Transverse colon (tissue), 4 donors: Measurements from ENCODE around the gene ASZ1. TPM values are rescaled to one million over a fixed set of nuclear protein-coding genes. Genes with fewer than 3 reads are reported as not detected.
"Not testable (repeated sequence)": the region's sequence is repeated elsewhere in the genome, so short reads cannot be mapped to it uniquely, and the experiment has no call there.

Source experiments
- DNase-seq: peaks from one replicate; pipeline ENCODE4 v3.0.0-alpha.2; 2019
- H3K27ac ChIP-seq, 4 donors: fragments of 200-600 bp; sonication (generic); 2 replicates each; pipeline ENCODE4 v1.5.1; 2016 to 2018; ENCODE audit warnings: inconsistent platforms in 4 of 4
- H3K27me3 ChIP-seq: fragments of 200-600 bp; sonication (generic); 2 replicates; pipeline ENCODE4 v1.5.1; 2017; ENCODE audit warnings: inconsistent platforms
- H3K36me3 ChIP-seq, 4 donors: fragments of 200-600 bp; sonication (generic); 2 replicates each; pipeline ENCODE4 v1.5.1; 2017 to 2019; ENCODE audit warnings: inconsistent platforms in 4 of 4
- H3K4me1 ChIP-seq, 4 donors: fragments of 200-600 bp; sonication (generic); 2 replicates each; pipeline ENCODE4 v1.5.1; 2017 to 2020; ENCODE audit warnings: inconsistent platforms in 4 of 4
- H3K4me3 ChIP-seq, 4 donors: fragments of 200-600 bp; sonication (generic); 1 replicate in 1 of 4; 2 replicates in 3 of 4; pipeline versions ENCODE4 v1.5.1 to v1.6.1; 2017 to 2019; ENCODE audit warnings: inconsistent platforms in 4 of 4
- H3K9me3 ChIP-seq, 2 donors: fragments of 200-600 bp; sonication (generic); 2 replicates each; pipeline ENCODE4 v1.5.1; 2017 to 2019; ENCODE audit warnings: inconsistent platforms in 2 of 2
- EP300 ChIP-seq: sonication (generic); formaldehyde crosslinking; IDR thresholded peaks from one replicate; pipeline ENCODE4 v1.6.1; 2017; ENCODE audit warnings: antibody characterized with exemption, low read depth
- POLR2A ChIP-seq: fragments of 450-650 bp; IDR thresholded peaks from one replicate; pipeline ENCODE4 v1.6.1; 2016; ENCODE audit warnings: antibody characterized with exemption, mild to moderate bottlenecking, moderate library complexity
- POLR2AphosphoS5 ChIP-seq, 3 donors: sonication (generic); formaldehyde crosslinking; IDR thresholded peaks; one replicate each; pipeline ENCODE4 v1.6.1; 2016; ENCODE audit warnings: antibody characterized with exemption in 3 of 3
- WGBS, 2 donors: methylation state at CpG; one replicate each; pipeline ENCODE4 v1.1.5; 2018; ENCODE audit warnings: low coverage in 1 of 2; 5-methylcytosine and 5-hydroxymethylcytosine counted together
- in situ Hi-C, 4 donors: fragments of 200-750 bp; cut with MboI; loops; one replicate each; pipeline versions ENCODE4 v1.15.0 to v1.15.1; 2017; ENCODE audit warnings: low sequenced_read_pairs in 3 of 4, low pct_ligation_motif_present in 1 of 4, low pct_unique_long_range_greater_than_20kb in 1 of 4
- intact Hi-C: fragments of 100-400 bp; cut with DNase I; formaldehyde crosslinking; loops from one replicate; pipeline ENCODE4 v1.15.1; 2023; ENCODE audit warnings: low total_unique reads
- total RNA-seq, 4 donors: library from RNA; depleted of rRNA; stranded (reverse); fragments of >200 nt; gene quantifications; one replicate each; pipeline ENCODE4 v1.1.0, GENCODE V29; 2016
- TF ChIP-seq, protein P1 (sequence below), 5 experiments: fragments of 200-600 bp in 3 of 5; fragments of 450-650 bp in 2 of 5; sonication (generic) in 3 of 5; IDR thresholded peaks; 1 replicate in 2 of 5; 2 replicates in 3 of 5; pipeline ENCODE4 v1.5.1; 2016 to 2017; ENCODE audit warnings: antibody characterized with exemption in 5 of 5, inconsistent platforms in 3 of 5, mild to moderate bottlenecking in 2 of 5, moderate library complexity in 1 of 5

Gene ASZ1
- total RNA-seq, 4 donors from 2014 or later, result not detected

- 75 to 79% methylated on average over 3 of the region's 3 CpGs for WGBS, 2 donors
- Histone ChIP-seq H3K27ac (no peak overlapping the region), H3K4me3 (no peak overlapping the region), H3K27me3 (no peaks in the 10 kb centered on the region), H3K36me3 (no peaks in the 10 kb centered on the region), H3K4me1 (no peaks in the 10 kb centered on the region), H3K9me3 (no peaks in the 10 kb centered on the region)
- DNase-seq, result no peak
- in situ Hi-C loops (no loop called here), intact Hi-C loops (no loop called here)
- TF ChIP-seq POLR2A (no peak), POLR2AphosphoS5 (IDR thresholded peaks at IDR 0.05) (no peak), EP300 (no peak)
- TF ChIP-seq, protein P1, sequence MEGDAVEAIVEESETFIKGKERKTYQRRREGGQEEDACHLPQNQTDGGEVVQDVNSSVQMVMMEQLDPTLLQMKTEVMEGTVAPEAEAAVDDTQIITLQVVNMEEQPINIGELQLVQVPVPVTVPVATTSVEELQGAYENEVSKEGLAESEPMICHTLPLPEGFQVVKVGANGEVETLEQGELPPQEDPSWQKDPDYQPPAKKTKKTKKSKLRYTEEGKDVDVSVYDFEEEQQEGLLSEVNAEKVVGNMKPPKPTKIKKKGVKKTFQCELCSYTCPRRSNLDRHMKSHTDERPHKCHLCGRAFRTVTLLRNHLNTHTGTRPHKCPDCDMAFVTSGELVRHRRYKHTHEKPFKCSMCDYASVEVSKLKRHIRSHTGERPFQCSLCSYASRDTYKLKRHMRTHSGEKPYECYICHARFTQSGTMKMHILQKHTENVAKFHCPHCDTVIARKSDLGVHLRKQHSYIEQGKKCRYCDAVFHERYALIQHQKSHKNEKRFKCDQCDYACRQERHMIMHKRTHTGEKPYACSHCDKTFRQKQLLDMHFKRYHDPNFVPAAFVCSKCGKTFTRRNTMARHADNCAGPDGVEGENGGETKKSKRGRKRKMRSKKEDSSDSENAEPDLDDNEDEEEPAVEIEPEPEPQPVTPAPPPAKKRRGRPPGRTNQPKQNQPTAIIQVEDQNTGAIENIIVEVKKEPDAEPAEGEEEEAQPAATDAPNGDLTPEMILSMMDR (IDR thresholded peaks at IDR 0.05), result no peak
Measured at GRCh38 chr7:117424090-117424829, 3.0 kb downstream of the ASZ1 start.

GRCh38 chr7:117414591-117414990, 12.7 kb downstream of the ASZ1 start:
- WGBS, 2 donors, result 94 to 100% methylated on average over 1 of the region's 1 CpG
- intact Hi-C loops, result loop anchor here (5.0 kb wide), 1 partner anchor 117 kb away; no protein-coding TSS in a partner anchor
- not testable (repeated sequence) for H3K27me3 ChIP-seq

GRCh38 chr7:117412946-117413559, 14.2 kb downstream of the ASZ1 start:
- in situ Hi-C loops, result no loop called here
- H3K27ac ChIP-seq, result no peak overlapping the region

More at GRCh38 chr7:117414591-117414990, 12.7 kb downstream of the ASZ1 start:
- H3K4me3 ChIP-seq, in situ Hi-C loops, DNase-seq, H3K4me1 ChIP-seq, H3K36me3 ChIP-seq, H3K27ac ChIP-seq, H3K9me3 ChIP-seq: not testable (repeated sequence)

DNA sequence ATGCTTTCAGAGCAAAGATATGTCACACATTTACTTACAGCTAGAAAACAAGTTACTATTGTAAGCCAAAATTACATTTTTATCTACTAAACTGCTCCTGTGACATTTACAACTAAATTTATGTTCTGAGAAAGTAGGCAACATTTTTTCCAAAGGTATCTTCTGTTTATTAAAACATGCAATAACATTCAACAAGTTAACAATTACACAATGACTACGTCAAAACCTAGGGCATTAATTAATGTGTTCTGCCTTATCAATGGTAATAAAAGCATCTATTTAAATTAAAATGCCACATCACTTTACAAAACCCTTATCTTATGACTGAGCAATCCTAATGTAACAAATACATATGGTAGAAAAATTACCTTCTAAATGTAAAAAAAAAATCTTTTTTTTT, 14.9 kb downstream of the ASZ1 start:
- H3K27me3 ChIP-seq, result no peaks in the 10 kb centered on the region
- H3K36me3 ChIP-seq, result no peaks in the 10 kb centered on the region
- 56 to 66% methylated on average over 1 of the region's 1 CpG for WGBS, 2 donors
- no peak for DNase-seq
- intact Hi-C loops (loop anchor here (5.0 kb wide), 1 partner anchor 115 kb away; no protein-coding TSS in a partner anchor), in situ Hi-C loops (no loop called here)
- TF ChIP-seq EP300, result no peak
- TF ChIP-seq POLR2A, result no peak
- TF ChIP-seq, protein P1 (IDR thresholded peaks at IDR 0.05), result no peak
- no peak for TF ChIP-seq POLR2AphosphoS5 (IDR thresholded peaks at IDR 0.05)
- no peaks in the 10 kb centered on the region for H3K4me1 ChIP-seq
- no peak overlapping the region for H3K27ac ChIP-seq
- no peaks in the 10 kb centered on the region for H3K9me3 ChIP-seq
- no peak overlapping the region for H3K4me3 ChIP-seq

More at GRCh38 chr7:117412946-117413559, 14.2 kb downstream of the ASZ1 start:
- no peak for TF ChIP-seq EP300
- no peak for TF ChIP-seq POLR2A
- TF ChIP-seq, protein P1 (IDR thresholded peaks at IDR 0.05), result no peak
- DNase-seq, result no peak
- no peaks in the 10 kb centered on the region for H3K9me3 ChIP-seq
- no peak overlapping the region for H3K4me3 ChIP-seq
- H3K36me3 ChIP-seq, result no peaks in the 10 kb centered on the region
- no peaks in the 10 kb centered on the region for H3K27me3 ChIP-seq
- H3K4me1 ChIP-seq, result no peaks in the 10 kb centered on the region
- WGBS, 2 donors, result 70 to 71% methylated on average over 3 of the region's 3 CpGs
- intact Hi-C loops, result loop anchor here (5.0 kb wide), 1 partner anchor 116 kb away; no protein-coding TSS in a partner anchor
